Body of pancreas (tissue), 4 donors: Measurements from ENCODE around the gene ZAR1L. TPM values are rescaled to one million over a fixed set of nuclear protein-coding genes. Genes with fewer than 3 reads are reported as not detected.

ENCODE experiments used
- ATAC-seq: fragments of 150-250 bp; one replicate; pipeline ENCODE4 v1.9.1; 2016
- DNase-seq, 4 donors: peaks; one replicate each; pipeline ENCODE4 v3.0.0-alpha.2; 2019
- H3K27ac ChIP-seq, 4 donors: fragments of 200-600 bp; sonication (generic); 1 replicate in 3 of 4; 2 replicates in 1 of 4; pipeline versions ENCODE4 v1.5.1 to v1.6.1; 2016 to 2019; ENCODE audit warnings: mild to moderate bottlenecking in 1 of 4, mixed read lengths in 1 of 4, moderate library complexity in 1 of 4
- H3K27me3 ChIP-seq, 2 donors: fragments of 200-600 bp; sonication (generic); one replicate each; pipeline ENCODE4 v1.6.0; 2016; ENCODE audit warnings: mild to moderate bottlenecking in 1 of 2
- H3K36me3 ChIP-seq, 2 donors: fragments of 200-600 bp; sonication (generic); replicated peaks in 1 of 2; 2 replicates each; pipeline ENCODE4 v1.5.1; 2016; ENCODE audit warnings: low read depth in 2 of 2; ENCODE audit not compliant: insufficient read depth in 1 of 2
- H3K4me1 ChIP-seq: fragments of 200-600 bp; sonication (generic); one replicate; pipeline ENCODE4 v1.6.0; 2016
- H3K4me3 ChIP-seq, 2 donors: fragments of 200-600 bp; sonication (generic); 1 replicate in 1 of 2; 2 replicates in 1 of 2; pipeline ENCODE4 v1.5.1; 2016 to 2019
- H3K9me3 ChIP-seq, 3 donors: fragments of 200-600 bp; sonication (generic); 1 replicate in 2 of 3; 2 replicates in 1 of 3; pipeline ENCODE4 v1.5.1; 2016
- POLR2A ChIP-seq, 3 donors: fragments of 450-650 bp; IDR thresholded peaks; one replicate each; pipeline ENCODE4 v1.6.1; 2016; ENCODE audit warnings: antibody characterized with exemption in 3 of 3, mild to moderate bottlenecking in 2 of 3
- WGBS, 2 donors: methylation state at CpG; one replicate each; pipeline ENCODE4 v1.1.5; 2017; 5-methylcytosine and 5-hydroxymethylcytosine counted together
- intact Hi-C: fragments of 100-400 bp; cut with DNase I; formaldehyde crosslinking; loops from one replicate; pipeline ENCODE4 v1.15.1; 2023
- total RNA-seq, 2 donors: library from RNA; depleted of rRNA; stranded (reverse); fragments of >200 nt; gene quantifications; one replicate each; pipeline ENCODE4 v1.1.0, GENCODE V29; 2016
- TF ChIP-seq, protein P1 (sequence below), 7 experiments: fragments of 450-650 bp in 4 of 7; fragments of 200-600 bp in 3 of 7; sonication (generic) in 3 of 7; IDR thresholded peaks; one replicate each; pipeline ENCODE4 v1.5.1; 2016 to 2019; ENCODE audit warnings: antibody characterized with exemption in 7 of 7

The ZAR1L gene
- total RNA-seq, 2 donors from 2014 or later: not detected

DNA sequence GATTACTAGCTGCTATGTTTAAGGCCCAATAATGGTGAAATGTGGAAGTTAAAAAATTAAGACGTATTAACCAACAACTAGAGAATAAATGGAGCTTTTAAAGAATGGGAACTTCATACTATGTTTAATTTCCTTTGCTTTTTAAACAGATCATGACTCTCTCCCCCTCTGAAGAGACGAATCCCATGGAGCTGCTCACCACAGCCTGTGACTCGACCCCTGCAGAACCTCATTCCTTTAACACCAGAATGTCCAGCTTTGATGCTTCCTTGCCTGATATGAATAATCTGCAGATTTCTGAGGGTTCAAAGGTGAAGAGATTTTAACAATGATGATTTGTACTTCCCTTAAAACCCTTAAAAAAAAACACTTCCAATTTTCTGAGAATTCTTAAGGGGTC lies 53.0 kb downstream of the ZAR1L start:
- ATAC-seq (no peak), DNase-seq (no peak)
- Histone ChIP-seq H3K9me3 (no peaks in the 10 kb centered on the region), H3K4me1 (no peaks in the 10 kb centered on the region), H3K27me3 (no peaks in the 10 kb centered on the region), H3K27ac (no peak overlapping the region), H3K36me3 (peaks cover 3 to 6% of the 10 kb centered on the region in 2 donors), H3K4me3 (no peak overlapping the region)
- TF ChIP-seq, protein P1, sequence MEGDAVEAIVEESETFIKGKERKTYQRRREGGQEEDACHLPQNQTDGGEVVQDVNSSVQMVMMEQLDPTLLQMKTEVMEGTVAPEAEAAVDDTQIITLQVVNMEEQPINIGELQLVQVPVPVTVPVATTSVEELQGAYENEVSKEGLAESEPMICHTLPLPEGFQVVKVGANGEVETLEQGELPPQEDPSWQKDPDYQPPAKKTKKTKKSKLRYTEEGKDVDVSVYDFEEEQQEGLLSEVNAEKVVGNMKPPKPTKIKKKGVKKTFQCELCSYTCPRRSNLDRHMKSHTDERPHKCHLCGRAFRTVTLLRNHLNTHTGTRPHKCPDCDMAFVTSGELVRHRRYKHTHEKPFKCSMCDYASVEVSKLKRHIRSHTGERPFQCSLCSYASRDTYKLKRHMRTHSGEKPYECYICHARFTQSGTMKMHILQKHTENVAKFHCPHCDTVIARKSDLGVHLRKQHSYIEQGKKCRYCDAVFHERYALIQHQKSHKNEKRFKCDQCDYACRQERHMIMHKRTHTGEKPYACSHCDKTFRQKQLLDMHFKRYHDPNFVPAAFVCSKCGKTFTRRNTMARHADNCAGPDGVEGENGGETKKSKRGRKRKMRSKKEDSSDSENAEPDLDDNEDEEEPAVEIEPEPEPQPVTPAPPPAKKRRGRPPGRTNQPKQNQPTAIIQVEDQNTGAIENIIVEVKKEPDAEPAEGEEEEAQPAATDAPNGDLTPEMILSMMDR (IDR thresholded peaks at IDR 0.05): no peak
- no peak for TF ChIP-seq POLR2A (IDR thresholded peaks at IDR 0.05)
- 70 to 80% methylated on average over 3 of the region's 3 CpGs for WGBS, 2 donors
- intact Hi-C loops: no loop called here

DNA sequence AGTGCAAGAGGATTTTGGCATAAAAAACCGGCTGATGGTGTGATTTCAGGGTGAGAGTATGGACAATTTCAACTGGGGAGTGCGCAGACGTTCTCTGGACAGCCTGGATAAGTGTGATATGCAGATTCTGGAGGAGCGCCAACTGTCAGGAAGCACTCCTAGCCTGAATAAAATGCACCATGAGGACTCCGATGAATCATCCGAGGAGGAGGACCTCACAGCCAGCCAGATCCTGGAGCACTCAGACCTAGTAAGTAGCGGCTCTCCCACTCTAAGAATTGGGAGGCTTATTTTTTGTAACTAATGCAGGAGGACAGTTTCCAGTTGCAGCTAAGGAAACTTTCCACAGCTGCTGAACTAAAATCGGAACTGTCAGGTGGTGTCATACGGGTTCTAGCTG lies 53.6 kb downstream of the ZAR1L start:
- no peaks in the 10 kb centered on the region for H3K9me3 ChIP-seq
- ATAC-seq (peak; percentile 60), DNase-seq (peak in 3 of 4 donors; percentile 35 to 57 (median 54))
- no peak overlapping the region for H3K4me3 ChIP-seq
- H3K27me3 ChIP-seq: no peaks in the 10 kb centered on the region
- H3K27ac ChIP-seq: no peak overlapping the region
- no peaks in the 10 kb centered on the region for H3K4me1 ChIP-seq
- TF ChIP-seq, protein P1 (IDR thresholded peaks at IDR 0.05): no peak
- intact Hi-C loops: no loop called here
- H3K36me3 ChIP-seq: peaks cover 3 to 4% of the 10 kb centered on the region in 2 donors
- 77 to 81% methylated on average over 8 to 9 of the region's 9 CpGs for WGBS, 2 donors

DNA sequence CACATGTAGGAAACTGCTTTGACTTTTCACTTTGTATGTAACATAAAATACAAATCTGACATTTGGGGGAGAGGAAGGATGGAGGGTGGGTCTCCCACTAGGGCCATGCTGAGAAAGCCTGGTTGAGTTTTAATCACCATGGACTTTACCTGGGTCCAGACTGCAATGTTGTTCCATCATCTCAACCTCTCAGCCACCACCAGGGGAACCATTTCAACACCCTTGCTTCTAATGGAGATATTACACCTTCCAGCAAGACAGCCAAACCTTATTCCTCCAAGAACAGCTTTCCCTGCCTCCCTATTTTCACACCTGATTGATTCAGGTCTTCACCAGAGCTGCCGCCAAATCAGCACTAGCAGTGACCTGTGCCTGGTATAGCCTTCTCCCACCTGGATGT lies 56.0 kb downstream of the ZAR1L start:
- DNase-seq: no peak
- Histone ChIP-seq H3K36me3 (peaks cover 0 to 3% of the 10 kb centered on the region in 2 donors), H3K4me1 (peaks cover 24% of the 10 kb centered on the region), H3K27ac (no peak overlapping the region), H3K9me3 (no peaks in the 10 kb centered on the region), H3K4me3 (no peak overlapping the region), H3K27me3 (no peaks in the 10 kb centered on the region)
- no peak for ATAC-seq
- TF ChIP-seq, protein P1 (IDR thresholded peaks at IDR 0.05): peak in 3 of 7 experiments; percentile 7 to 11 (median 7)
- no peak for TF ChIP-seq POLR2A (IDR thresholded peaks at IDR 0.05)
- 93 to 100% methylated on average over 1 of the region's 1 CpG for WGBS, 2 donors
- intact Hi-C loops: no loop called here

DNA sequence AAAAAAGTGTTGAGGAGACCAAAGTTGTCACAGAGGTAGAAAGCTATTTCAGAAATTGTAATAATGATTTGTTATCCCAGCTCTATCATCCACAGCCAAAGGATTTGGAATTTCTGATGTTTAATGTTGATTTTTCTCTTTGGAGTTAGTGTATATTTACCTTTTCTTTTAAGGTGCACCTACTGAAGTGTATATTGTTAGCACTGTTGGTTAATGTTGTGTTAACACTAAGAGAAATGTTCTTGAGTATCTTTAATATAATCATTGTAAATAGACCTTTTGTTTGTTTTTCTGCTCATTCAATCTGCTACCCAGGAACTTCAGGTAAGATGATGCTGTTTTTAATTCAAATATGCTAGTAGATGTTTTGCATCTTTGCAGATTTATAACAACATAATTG lies 57.5 kb downstream of the ZAR1L start:
- no peaks in the 10 kb centered on the region for H3K9me3 ChIP-seq
- H3K4me1 ChIP-seq: peaks cover 38% of the 10 kb centered on the region
- no peak overlapping the region for H3K4me3 ChIP-seq
- H3K36me3 ChIP-seq: peaks cover 0 to 3% of the 10 kb centered on the region in 2 donors
- no peaks in the 10 kb centered on the region for H3K27me3 ChIP-seq
- no peak for DNase-seq
- TF ChIP-seq, protein P1 (IDR thresholded peaks at IDR 0.05): no peak
- no peak for TF ChIP-seq POLR2A (IDR thresholded peaks at IDR 0.05)
- ATAC-seq: no peak
- H3K27ac ChIP-seq: no peak overlapping the region
- intact Hi-C loops: no loop called here

DNA sequence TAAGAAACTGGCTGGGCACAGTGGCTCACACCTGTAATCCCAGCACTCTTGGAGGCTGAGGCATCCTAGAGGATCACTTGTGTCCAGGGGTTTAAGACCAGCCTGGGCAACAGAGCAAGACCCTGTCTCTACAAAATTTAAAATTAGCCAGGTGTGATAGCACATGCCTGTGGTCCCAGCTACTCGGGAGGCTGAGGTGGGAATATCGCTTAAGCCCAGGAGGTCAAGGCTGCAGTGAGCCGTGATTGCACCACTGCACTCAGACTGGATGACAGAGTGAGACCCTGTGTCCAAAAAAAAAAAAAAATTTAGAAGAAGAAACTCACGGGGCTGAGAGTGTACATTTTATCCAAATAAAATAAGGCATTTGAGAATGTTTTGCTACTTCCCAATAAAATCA lies 58.9 kb downstream of the ZAR1L start:
- ATAC-seq (no peak), DNase-seq (no peak)
- WGBS, 2 donors: 56 to 60% methylated on average over 4 of the region's 4 CpGs
- Histone ChIP-seq H3K27me3 (no peaks in the 10 kb centered on the region), H3K4me1 (peaks cover 39% of the 10 kb centered on the region), H3K4me3 (no peak overlapping the region), H3K9me3 (no peaks in the 10 kb centered on the region), H3K36me3 (no peaks in the 10 kb centered on the region), H3K27ac (peak overlapping the region in 1 of 4 donors; percentile 85)
- intact Hi-C loops: no loop called here
- no peak for TF ChIP-seq POLR2A (IDR thresholded peaks at IDR 0.05)
- TF ChIP-seq, protein P1 (IDR thresholded peaks at IDR 0.05): no peak
